ENCODE data around the gene RAB37. TPM values are rescaled to one million over a fixed set of nuclear protein-coding genes. Genes with fewer than 3 reads are reported as not detected.

The RAB37 gene
- polyA plus RNA-seq, 1 donor from 2014 or later, result not detected

DNA sequence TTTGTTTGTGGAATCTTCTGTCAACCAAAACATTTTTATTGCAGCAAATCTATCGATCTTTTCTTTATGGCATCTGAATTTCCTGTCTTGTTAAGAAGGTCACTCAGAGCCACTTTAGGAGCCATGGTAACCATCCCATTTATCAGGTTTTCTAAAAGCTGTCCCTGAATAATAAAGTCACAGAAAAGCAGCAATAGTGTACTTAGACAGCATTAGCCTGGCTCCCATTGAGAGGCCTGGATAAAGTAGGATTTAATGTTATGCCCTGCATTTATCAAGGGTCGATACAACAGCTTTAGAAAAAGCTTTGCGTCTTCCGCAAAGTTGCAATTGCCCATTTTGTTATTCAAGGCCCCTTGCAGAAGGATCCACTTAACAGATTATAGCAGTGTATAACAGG lies 14.3 kb upstream of the RAB37 start:
- Histone ChIP-seq H3K27me3 (ENCODE audit: insufficient read depth, low read depth, low read length) (no peaks in the 10 kb centered on the region), H3K36me3 (ENCODE audit: insufficient read depth, low read length) (no peaks in the 10 kb centered on the region), H4K20me1 (ENCODE audit: insufficient read depth) (no peaks in the 10 kb centered on the region), H3K9me2 (ENCODE audit: insufficient read depth, low read length) (no peaks in the 10 kb centered on the region), H3K4me2 (ENCODE audit: low read length) (no peak overlapping the region), H3K9me3 (ENCODE audit: low read length) (no peaks in the 10 kb centered on the region), H2AFZ (ENCODE audit: low read depth, low read length) (no peak overlapping the region), H3K27ac (ENCODE audit: low read length) (no peak overlapping the region), H3K9ac (ENCODE audit: low read length) (no peak overlapping the region), H3K4me3 (ENCODE audit: low read length) (no peak overlapping the region), H3F3A (ENCODE audit: insufficient read depth, low read length, poor library complexity, severe bottlenecking) (no peaks in the 10 kb centered on the region), H3K79me2 (replicated peaks; ENCODE audit: insufficient read depth, low read length) (no peaks in the 10 kb centered on the region)
- TF ChIP-seq, protein P1, sequence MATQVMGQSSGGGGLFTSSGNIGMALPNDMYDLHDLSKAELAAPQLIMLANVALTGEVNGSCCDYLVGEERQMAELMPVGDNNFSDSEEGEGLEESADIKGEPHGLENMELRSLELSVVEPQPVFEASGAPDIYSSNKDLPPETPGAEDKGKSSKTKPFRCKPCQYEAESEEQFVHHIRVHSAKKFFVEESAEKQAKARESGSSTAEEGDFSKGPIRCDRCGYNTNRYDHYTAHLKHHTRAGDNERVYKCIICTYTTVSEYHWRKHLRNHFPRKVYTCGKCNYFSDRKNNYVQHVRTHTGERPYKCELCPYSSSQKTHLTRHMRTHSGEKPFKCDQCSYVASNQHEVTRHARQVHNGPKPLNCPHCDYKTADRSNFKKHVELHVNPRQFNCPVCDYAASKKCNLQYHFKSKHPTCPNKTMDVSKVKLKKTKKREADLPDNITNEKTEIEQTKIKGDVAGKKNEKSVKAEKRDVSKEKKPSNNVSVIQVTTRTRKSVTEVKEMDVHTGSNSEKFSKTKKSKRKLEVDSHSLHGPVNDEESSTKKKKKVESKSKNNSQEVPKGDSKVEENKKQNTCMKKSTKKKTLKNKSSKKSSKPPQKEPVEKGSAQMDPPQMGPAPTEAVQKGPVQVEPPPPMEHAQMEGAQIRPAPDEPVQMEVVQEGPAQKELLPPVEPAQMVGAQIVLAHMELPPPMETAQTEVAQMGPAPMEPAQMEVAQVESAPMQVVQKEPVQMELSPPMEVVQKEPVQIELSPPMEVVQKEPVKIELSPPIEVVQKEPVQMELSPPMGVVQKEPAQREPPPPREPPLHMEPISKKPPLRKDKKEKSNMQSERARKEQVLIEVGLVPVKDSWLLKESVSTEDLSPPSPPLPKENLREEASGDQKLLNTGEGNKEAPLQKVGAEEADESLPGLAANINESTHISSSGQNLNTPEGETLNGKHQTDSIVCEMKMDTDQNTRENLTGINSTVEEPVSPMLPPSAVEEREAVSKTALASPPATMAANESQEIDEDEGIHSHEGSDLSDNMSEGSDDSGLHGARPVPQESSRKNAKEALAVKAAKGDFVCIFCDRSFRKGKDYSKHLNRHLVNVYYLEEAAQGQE (IDR thresholded peaks at IDR 0.05; ENCODE audit: borderline replicate concordance), result no peak
- TF ChIP-seq SMC3 (conservative IDR thresholded peaks at IDR 0.05; ENCODE audit: poor library complexity) (no peak), TAF1 (IDR thresholded peaks at IDR 0.05; ENCODE audit: low read depth) (no peak), MXI1 (conservative IDR thresholded peaks at IDR 0.05; ENCODE audit: poor library complexity, severe bottlenecking) (no peak), EZH2 (IDR thresholded peaks at IDR 0.05; ENCODE audit: borderline replicate concordance, insufficient read depth, low read length, poor library complexity, severe bottlenecking) (no peak), EP300 (conservative IDR thresholded peaks at IDR 0.05; ENCODE audit: poor library complexity, severe bottlenecking) (no peak), POLR2AphosphoS5 (IDR thresholded peaks at IDR 0.05) (no peak), RAD21 (conservative IDR thresholded peaks at IDR 0.05) (no peak)
- TF ChIP-seq, protein P2, sequence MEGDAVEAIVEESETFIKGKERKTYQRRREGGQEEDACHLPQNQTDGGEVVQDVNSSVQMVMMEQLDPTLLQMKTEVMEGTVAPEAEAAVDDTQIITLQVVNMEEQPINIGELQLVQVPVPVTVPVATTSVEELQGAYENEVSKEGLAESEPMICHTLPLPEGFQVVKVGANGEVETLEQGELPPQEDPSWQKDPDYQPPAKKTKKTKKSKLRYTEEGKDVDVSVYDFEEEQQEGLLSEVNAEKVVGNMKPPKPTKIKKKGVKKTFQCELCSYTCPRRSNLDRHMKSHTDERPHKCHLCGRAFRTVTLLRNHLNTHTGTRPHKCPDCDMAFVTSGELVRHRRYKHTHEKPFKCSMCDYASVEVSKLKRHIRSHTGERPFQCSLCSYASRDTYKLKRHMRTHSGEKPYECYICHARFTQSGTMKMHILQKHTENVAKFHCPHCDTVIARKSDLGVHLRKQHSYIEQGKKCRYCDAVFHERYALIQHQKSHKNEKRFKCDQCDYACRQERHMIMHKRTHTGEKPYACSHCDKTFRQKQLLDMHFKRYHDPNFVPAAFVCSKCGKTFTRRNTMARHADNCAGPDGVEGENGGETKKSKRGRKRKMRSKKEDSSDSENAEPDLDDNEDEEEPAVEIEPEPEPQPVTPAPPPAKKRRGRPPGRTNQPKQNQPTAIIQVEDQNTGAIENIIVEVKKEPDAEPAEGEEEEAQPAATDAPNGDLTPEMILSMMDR (IDR thresholded peaks at IDR 0.05; ENCODE audit: poor library complexity, severe bottlenecking), result no peak

DNA sequence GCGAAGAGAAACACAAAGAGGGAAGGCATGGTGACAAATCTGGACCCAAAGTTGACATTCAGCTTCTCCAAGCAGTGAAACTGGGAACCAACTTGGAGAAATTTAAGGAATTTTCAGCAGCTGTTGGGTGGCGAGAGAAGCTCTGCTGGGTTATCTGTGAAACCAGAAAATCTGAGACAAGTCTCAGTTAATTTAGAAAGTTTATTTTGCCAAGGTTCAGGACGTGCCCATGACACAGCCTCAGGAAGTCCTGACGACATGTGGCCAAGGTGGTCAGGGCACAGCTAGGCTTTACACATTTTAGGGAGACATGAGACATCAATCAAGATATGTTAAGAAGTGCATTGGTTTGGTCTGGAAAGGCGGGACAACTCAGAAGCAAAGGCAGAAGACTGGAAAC lies 13.2 kb upstream of the RAB37 start:
- Histone ChIP-seq H3K27me3 (ENCODE audit: insufficient read depth, low read depth, low read length) (no peaks in the 10 kb centered on the region), H3K4me2 (ENCODE audit: low read length) (no peak overlapping the region), H3F3A (ENCODE audit: insufficient read depth, low read length, poor library complexity, severe bottlenecking) (no peaks in the 10 kb centered on the region), H3K27ac (ENCODE audit: low read length) (no peak overlapping the region), H3K9ac (ENCODE audit: low read length) (no peak overlapping the region), H3K36me3 (ENCODE audit: insufficient read depth, low read length) (no peaks in the 10 kb centered on the region), H3K9me2 (ENCODE audit: insufficient read depth, low read length) (no peaks in the 10 kb centered on the region), H3K9me3 (ENCODE audit: low read length) (no peaks in the 10 kb centered on the region), H4K20me1 (ENCODE audit: insufficient read depth) (no peaks in the 10 kb centered on the region), H3K4me3 (ENCODE audit: low read length) (no peak overlapping the region), H3K79me2 (replicated peaks; ENCODE audit: insufficient read depth, low read length) (no peaks in the 10 kb centered on the region), H2AFZ (ENCODE audit: low read depth, low read length) (no peak overlapping the region)
- TF ChIP-seq POLR2AphosphoS5 (IDR thresholded peaks at IDR 0.05) (no peak), EZH2 (IDR thresholded peaks at IDR 0.05; ENCODE audit: borderline replicate concordance, insufficient read depth, low read length, poor library complexity, severe bottlenecking) (no peak)
- TF ChIP-seq, protein P2 (IDR thresholded peaks at IDR 0.05; ENCODE audit: poor library complexity, severe bottlenecking), result no peak
- TF ChIP-seq, protein P1 (IDR thresholded peaks at IDR 0.05; ENCODE audit: borderline replicate concordance), result no peak
